Measurements from ENCODE around the gene TRAPPC13. TPM values are rescaled to one million over a fixed set of nuclear protein-coding genes. Genes with fewer than 3 reads are reported as not detected.

The TRAPPC13 gene
- total and polyA plus RNA-seq, 2 of the 13 experiments (the other 11 are each of a cell fraction or from before 2014, with no cell fraction given), result 8.4 to 19.6 TPM

DNA sequence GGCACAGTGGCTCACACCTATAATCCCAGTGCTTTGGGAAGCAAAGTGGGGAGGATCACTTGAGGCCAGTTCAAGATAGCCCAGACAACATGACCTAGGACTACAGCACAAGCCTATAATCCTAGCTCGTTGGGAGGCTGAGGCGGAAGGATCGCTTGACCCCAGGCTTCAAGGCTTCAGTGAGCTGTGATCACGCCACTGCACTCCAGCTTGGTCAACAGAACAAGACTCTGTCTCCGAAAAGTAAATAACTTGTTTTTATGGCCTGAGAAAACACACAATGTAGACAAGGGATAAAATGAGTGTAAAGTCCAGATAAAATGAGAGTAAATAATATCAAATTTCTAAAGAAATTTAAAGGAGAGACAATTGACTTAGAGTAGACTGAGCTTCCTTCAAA lies 26.3 kb downstream of the TRAPPC13 start (continued):
- TF ChIP-seq GMEB2 (CRISPR knock-in tag; IDR thresholded peaks at IDR 0.05; ENCODE audit: low read depth) (no peak), ZNF713 (CRISPR knock-in tag; IDR thresholded peaks at IDR 0.05) (no peak), AHR (CRISPR knock-in tag; IDR thresholded peaks at IDR 0.05) (no peak), ZNF800 (CRISPR knock-in tag; IDR thresholded peaks at IDR 0.05) (no peak), RELA (CRISPR knock-in tag; IDR thresholded peaks at IDR 0.05) (no peak), ZNF121 (CRISPR knock-in tag; IDR thresholded peaks at IDR 0.05) (no peak), NCOA2 (CRISPR knock-in tag; IDR thresholded peaks at IDR 0.05) (peak; percentile 78), FOSL2 (CRISPR knock-in tag; IDR thresholded peaks at IDR 0.05) (0 out of 2 replicates have a peak, but pooled peaks have one; percentile 29), ZNF674 (CRISPR knock-in tag; IDR thresholded peaks at IDR 0.05; ENCODE audit: low read depth) (no peak), MAF1 (CRISPR knock-in tag; IDR thresholded peaks at IDR 0.05; ENCODE audit: borderline replicate concordance) (no peak), MEF2D (CRISPR knock-in tag; IDR thresholded peaks at IDR 0.05) (0 out of 2 replicates have a peak, but pooled peaks have one; percentile 40), ZMYM2 (CRISPR knock-in tag; IDR thresholded peaks at IDR 0.05) (no peak), SP5 (CRISPR knock-in tag; IDR thresholded peaks at IDR 0.05; ENCODE audit: borderline replicate concordance, low read depth) (no peak), HNF4G (IDR thresholded peaks at IDR 0.05; ENCODE audit: borderline replicate concordance, low read depth, low read length) (peak; percentile 18; the same call in 1 of the 2 replicates), HNF4G (CRISPR knock-in tag; IDR thresholded peaks at IDR 0.05; ENCODE audit: borderline replicate concordance, low read depth) (no peak)
- TF ChIP-seq, protein P1, sequence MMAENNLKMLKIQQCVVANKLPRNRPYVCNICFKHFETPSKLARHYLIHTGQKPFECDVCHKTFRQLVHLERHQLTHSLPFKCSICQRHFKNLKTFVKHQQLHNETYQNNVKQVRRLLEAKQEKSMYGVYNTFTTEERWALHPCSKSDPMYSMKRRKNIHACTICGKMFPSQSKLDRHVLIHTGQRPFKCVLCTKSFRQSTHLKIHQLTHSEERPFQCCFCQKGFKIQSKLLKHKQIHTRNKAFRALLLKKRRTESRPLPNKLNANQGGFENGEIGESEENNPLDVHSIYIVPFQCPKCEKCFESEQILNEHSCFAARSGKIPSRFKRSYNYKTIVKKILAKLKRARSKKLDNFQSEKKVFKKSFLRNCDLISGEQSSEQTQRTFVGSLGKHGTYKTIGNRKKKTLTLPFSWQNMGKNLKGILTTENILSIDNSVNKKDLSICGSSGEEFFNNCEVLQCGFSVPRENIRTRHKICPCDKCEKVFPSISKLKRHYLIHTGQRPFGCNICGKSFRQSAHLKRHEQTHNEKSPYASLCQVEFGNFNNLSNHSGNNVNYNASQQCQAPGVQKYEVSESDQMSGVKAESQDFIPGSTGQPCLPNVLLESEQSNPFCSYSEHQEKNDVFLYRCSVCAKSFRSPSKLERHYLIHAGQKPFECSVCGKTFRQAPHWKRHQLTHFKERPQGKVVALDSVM (CRISPR knock-in tag; IDR thresholded peaks at IDR 0.05), result peak; percentile 97
- TF ChIP-seq, protein P2, sequence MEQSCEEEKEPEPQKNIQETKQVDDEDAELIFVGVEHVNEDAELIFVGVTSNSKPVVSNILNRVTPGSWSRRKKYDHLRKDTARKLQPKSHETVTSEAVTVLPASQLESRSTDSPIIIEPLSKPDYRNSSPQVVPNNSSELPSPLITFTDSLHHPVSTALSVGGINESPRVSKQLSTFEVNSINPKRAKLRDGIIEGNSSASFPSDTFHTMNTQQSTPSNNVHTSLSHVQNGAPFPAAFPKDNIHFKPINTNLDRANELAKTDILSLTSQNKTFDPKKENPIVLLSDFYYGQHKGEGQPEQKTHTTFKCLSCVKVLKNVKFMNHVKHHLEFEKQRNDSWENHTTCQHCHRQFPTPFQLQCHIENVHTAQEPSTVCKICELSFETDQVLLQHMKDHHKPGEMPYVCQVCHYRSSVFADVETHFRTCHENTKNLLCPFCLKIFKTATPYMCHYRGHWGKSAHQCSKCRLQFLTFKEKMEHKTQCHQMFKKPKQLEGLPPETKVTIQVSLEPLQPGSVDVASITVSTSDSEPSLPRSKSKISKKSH (CRISPR knock-in tag; IDR thresholded peaks at IDR 0.05; ENCODE audit: borderline replicate concordance), result no peak
- TF ChIP-seq, protein P3, sequence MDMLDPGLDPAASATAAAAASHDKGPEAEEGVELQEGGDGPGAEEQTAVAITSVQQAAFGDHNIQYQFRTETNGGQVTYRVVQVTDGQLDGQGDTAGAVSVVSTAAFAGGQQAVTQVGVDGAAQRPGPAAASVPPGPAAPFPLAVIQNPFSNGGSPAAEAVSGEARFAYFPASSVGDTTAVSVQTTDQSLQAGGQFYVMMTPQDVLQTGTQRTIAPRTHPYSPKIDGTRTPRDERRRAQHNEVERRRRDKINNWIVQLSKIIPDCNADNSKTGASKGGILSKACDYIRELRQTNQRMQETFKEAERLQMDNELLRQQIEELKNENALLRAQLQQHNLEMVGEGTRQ (IDR thresholded peaks at IDR 0.05; ENCODE audit: low read depth, low read length), result no peak
- TF ChIP-seq, protein P3 (CRISPR knock-in tag; IDR thresholded peaks at IDR 0.05; ENCODE audit: borderline replicate concordance), result no peak
- TF ChIP-seq, protein P4, sequence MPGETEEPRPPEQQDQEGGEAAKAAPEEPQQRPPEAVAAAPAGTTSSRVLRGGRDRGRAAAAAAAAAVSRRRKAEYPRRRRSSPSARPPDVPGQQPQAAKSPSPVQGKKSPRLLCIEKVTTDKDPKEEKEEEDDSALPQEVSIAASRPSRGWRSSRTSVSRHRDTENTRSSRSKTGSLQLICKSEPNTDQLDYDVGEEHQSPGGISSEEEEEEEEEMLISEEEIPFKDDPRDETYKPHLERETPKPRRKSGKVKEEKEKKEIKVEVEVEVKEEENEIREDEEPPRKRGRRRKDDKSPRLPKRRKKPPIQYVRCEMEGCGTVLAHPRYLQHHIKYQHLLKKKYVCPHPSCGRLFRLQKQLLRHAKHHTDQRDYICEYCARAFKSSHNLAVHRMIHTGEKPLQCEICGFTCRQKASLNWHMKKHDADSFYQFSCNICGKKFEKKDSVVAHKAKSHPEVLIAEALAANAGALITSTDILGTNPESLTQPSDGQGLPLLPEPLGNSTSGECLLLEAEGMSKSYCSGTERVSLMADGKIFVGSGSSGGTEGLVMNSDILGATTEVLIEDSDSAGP (CRISPR knock-in tag; IDR thresholded peaks at IDR 0.05; ENCODE audit: borderline replicate concordance), result no peak
